Tibial nerve (tissue), 3 donors: ENCODE measurements around the gene NCDN.

Experiments
- CTCF ChIP-seq, 5 experiments: fragments of 200-600 bp in 3 of 5; fragments of 450-650 bp in 2 of 5; sonication (generic) in 3 of 5; IDR thresholded peaks; one replicate each; pipeline ENCODE4 v1.5.1; 2016 to 2019; ENCODE audit warnings: antibody characterized with exemption in 5 of 5, mild to moderate bottlenecking in 3 of 5, moderate library complexity in 2 of 5
- POLR2A ChIP-seq, 2 donors: fragments of 450-650 bp; IDR thresholded peaks; one replicate each; pipeline ENCODE4 v1.6.1; 2017; ENCODE audit warnings: antibody characterized with exemption in 2 of 2, mild to moderate bottlenecking in 2 of 2, moderate library complexity in 2 of 2

GRCh38 chr1:35533586-35533985 lies 24.0 kb upstream of the NCDN start:
- TF ChIP-seq CTCF (IDR thresholded peaks at IDR 0.05) (no peak), POLR2A (IDR thresholded peaks at IDR 0.05) (no peak)
